ENCODE measurements around the gene PIGM.

DNA sequence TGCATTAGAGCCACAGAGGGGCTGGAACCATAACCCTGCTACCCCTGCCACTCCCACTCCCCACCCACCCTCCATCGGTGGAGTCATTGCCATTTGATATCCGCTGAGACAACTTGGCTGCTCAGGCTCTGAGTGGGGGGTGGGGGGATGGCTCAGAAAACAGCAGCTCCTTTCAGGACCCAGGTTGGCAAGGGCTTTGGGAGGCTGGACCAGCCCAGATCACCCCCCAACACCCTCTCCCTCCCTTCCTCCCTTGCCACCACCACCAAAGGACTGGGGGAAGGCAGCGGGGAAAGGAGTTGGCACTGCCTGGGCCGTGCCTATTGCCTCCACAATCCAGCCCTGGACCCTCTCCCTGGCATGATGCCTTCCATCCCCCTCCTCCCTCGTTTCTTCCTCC is 36.4 kb upstream of the PIGM start:
- TF ChIP-seq, protein P1, sequence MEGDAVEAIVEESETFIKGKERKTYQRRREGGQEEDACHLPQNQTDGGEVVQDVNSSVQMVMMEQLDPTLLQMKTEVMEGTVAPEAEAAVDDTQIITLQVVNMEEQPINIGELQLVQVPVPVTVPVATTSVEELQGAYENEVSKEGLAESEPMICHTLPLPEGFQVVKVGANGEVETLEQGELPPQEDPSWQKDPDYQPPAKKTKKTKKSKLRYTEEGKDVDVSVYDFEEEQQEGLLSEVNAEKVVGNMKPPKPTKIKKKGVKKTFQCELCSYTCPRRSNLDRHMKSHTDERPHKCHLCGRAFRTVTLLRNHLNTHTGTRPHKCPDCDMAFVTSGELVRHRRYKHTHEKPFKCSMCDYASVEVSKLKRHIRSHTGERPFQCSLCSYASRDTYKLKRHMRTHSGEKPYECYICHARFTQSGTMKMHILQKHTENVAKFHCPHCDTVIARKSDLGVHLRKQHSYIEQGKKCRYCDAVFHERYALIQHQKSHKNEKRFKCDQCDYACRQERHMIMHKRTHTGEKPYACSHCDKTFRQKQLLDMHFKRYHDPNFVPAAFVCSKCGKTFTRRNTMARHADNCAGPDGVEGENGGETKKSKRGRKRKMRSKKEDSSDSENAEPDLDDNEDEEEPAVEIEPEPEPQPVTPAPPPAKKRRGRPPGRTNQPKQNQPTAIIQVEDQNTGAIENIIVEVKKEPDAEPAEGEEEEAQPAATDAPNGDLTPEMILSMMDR (IDR thresholded peaks at IDR 0.05; ENCODE audit: low read length): no peak
- TF ChIP-seq EZH2 (IDR thresholded peaks at IDR 0.05; ENCODE audit: borderline replicate concordance, low read length): no peak

All from OCI-LY1 (cell line).